Cardiac muscle cell (in vitro differentiated cells and primary cell): ENCODE results near the gene NTMT1. TPM values are rescaled to one million over a fixed set of nuclear protein-coding genes. Genes with fewer than 3 reads are reported as not detected.

Experiments used
- DNase-seq, 2 donors: peaks; one replicate each; pipeline versions ENCODE4 v3.0.0 to v3.0.0-alpha.2; 2010 to 2017; ENCODE audit warnings: low read depth in 1 of 2, low spot score in 1 of 2
- H3K27ac ChIP-seq: fragments of 200-600 bp; sonication (generic); 2 replicates; pipeline ENCODE4 v1.5.1; 2016
- H3K27me3 ChIP-seq: fragments of 200-600 bp; sonication (generic); 2 replicates; pipeline ENCODE4 v1.6.0; 2016; ENCODE audit warnings: control low read depth
- H3K36me3 ChIP-seq: fragments of 200-600 bp; sonication (generic); 2 replicates; pipeline ENCODE4 v1.5.1; 2016; ENCODE audit warnings: control low read depth
- H3K4me1 ChIP-seq: fragments of 200-600 bp; sonication (generic); 2 replicates; pipeline ENCODE4 v1.8.1; 2017; ENCODE audit warnings: low read depth, mild to moderate bottlenecking, mixed run types
- H3K4me3 ChIP-seq: fragments of 200-600 bp; sonication (generic); 2 replicates; pipeline ENCODE4 v1.5.1; 2016; ENCODE audit warnings: mild to moderate bottlenecking
- H3K9me3 ChIP-seq: fragments of 200-600 bp; sonication (generic); 2 replicates; pipeline ENCODE4 v1.5.1; 2017; ENCODE audit warnings: low read depth, mild to moderate bottlenecking, control low read depth
- polyA plus RNA-seq: library from polyadenylated mRNA; unstranded; fragments of >200 nt; fragmentation: Nextera tagmentation; extraction: Ambion mirVana; gene quantifications from 2 replicates; pipeline ENCODE4 v1.2.1, GENCODE V29; 2016
- total RNA-seq: library from RNA; depleted of rRNA; stranded (reverse); fragments of >200 nt; gene quantifications from 2 replicates; pipeline ENCODE4 v1.2.3, GENCODE V29; 2016
- TF ChIP-seq, protein P1 (sequence below): IDR thresholded peaks from 2 replicates; pipeline ENCODE4 v1.5.1; 2012; ENCODE audit warnings: low read depth, mild to moderate bottlenecking, low read length

Gene NTMT1
- total and polyA plus RNA-seq, 2 experiments from 2014 or later: 35.2 to 77.6 TPM

DNA sequence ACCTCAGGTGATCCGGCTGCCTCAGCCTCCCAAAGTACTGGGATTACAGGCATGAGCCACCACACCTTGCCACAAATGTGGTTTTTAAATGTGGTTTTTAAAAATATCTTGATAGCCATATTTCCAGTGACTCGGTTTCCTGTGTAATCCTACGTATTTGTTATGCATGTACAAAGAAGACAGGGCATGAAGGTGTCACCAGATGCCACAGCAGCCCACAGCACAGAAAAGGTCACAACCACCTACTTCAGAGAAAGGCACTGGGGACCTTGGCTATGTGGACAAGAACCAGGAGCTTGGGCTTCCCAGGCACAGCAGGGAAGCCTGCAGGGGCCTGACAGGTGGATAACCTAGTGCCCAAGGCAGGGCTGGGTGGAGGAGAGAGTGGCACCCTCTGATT lies 43.1 kb upstream of the NTMT1 start:
- TF ChIP-seq, protein P1, sequence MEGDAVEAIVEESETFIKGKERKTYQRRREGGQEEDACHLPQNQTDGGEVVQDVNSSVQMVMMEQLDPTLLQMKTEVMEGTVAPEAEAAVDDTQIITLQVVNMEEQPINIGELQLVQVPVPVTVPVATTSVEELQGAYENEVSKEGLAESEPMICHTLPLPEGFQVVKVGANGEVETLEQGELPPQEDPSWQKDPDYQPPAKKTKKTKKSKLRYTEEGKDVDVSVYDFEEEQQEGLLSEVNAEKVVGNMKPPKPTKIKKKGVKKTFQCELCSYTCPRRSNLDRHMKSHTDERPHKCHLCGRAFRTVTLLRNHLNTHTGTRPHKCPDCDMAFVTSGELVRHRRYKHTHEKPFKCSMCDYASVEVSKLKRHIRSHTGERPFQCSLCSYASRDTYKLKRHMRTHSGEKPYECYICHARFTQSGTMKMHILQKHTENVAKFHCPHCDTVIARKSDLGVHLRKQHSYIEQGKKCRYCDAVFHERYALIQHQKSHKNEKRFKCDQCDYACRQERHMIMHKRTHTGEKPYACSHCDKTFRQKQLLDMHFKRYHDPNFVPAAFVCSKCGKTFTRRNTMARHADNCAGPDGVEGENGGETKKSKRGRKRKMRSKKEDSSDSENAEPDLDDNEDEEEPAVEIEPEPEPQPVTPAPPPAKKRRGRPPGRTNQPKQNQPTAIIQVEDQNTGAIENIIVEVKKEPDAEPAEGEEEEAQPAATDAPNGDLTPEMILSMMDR: no peak
- Histone ChIP-seq H3K27ac (no peak overlapping the region), H3K4me3 (no peak overlapping the region), H3K36me3 (no peaks in the 10 kb centered on the region), H3K4me1 (no peaks in the 10 kb centered on the region), H3K9me3 (no peaks in the 10 kb centered on the region), H3K27me3 (no peaks in the 10 kb centered on the region)
- DNase-seq: no peak

DNA sequence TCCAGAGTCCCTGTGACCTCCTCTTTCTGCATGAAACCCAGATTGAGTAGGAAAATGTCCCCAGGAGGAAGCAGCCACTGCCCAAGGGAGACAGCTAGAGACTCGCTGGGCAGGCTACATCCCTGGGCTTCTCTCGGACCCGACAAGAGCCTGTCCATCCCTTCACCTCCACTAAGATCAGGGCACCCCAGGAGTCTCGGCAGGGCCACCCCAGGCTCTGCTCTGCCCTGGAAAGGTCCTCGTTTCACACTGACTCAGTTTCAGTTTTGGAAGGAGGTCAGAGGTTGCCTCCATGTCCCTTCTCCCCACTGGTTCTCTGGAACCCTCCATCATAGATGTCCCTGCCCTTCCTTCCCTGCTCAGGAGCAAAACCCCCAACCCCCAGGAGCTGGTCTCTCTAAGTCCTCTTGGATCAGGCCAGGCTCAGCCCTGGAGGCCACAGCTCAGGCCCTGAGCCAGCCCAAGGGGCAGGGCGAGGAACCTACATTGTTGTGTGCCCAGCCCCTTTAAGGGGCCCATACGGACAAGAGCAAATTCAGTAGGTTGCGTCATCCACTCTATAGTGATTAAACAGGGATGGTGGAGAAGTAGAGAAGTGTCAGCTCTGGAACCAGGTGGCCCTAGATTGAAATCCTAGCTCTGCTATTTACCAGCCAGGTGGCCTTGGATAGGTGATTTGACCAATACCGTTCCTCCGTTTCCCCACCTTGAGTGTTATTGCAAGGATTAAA lies 42.5 kb upstream of the NTMT1 start:
- TF ChIP-seq, protein P1: no peak
- H3K36me3 ChIP-seq: no peaks in the 10 kb centered on the region
- peak in 1 of 2 donors; percentile 66 for DNase-seq
- no peaks in the 10 kb centered on the region for H3K9me3 ChIP-seq
- no peaks in the 10 kb centered on the region for H3K4me1 ChIP-seq
- H3K4me3 ChIP-seq: no peak overlapping the region
- no peaks in the 10 kb centered on the region for H3K27me3 ChIP-seq
- H3K27ac ChIP-seq: no peak overlapping the region

DNA sequence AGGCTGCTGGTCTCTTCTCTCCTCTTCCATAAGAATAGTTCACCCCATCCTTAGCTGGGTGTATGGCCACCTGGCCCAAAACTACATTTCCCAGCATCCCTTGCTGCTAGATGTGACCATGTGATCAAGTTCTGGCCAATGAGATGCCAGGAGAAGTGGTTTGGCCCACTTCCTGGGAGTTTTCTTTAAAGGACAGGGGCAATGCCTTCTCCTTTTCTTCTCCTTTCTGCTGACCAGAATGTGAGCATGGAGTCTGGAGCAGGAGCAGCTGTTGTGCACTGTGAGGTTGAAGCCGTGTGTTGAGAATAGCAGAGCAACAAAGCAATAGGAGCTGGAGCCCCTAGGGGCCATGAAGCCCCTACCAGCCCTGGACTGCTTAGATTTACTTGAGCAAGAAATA lies 41.8 kb upstream of the NTMT1 start:
- no peak overlapping the region for H3K27ac ChIP-seq
- no peaks in the 10 kb centered on the region for H3K9me3 ChIP-seq
- H3K27me3 ChIP-seq: no peaks in the 10 kb centered on the region

DNA sequence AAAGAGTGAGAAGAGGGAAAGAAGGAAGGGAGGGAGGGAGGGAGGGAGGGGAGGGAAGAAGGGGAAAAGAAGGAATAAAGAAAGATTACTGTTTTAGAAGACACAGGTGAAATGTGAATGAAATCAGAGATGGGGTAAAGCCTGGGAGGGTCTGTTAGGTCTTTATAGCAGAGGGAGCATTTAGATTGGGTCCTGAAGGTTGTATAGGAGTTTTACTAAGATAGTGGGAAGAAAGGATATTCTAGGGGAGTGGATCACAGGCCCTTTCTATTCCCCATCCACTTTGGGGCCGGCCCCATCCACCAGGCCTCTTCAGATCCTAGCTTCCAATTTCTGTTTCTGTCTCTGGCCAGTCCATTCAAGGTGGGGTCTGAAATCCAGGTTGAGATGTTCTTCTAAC lies 40.6 kb upstream of the NTMT1 start:
- Histone ChIP-seq H3K27ac (no peak overlapping the region), H3K27me3 (no peaks in the 10 kb centered on the region), H3K4me3 (no peak overlapping the region), H3K36me3 (no peaks in the 10 kb centered on the region), H3K9me3 (no peaks in the 10 kb centered on the region), H3K4me1 (no peaks in the 10 kb centered on the region)
- TF ChIP-seq, protein P1: no peak
- no peak for DNase-seq

More for the DNA sequence above, 41.8 kb upstream of the NTMT1 start:
- Histone ChIP-seq H3K36me3 (no peaks in the 10 kb centered on the region), H3K4me3 (no peak overlapping the region), H3K4me1 (no peaks in the 10 kb centered on the region)
- DNase-seq: peak; percentile 70 to 91
- TF ChIP-seq, protein P1: no peak

DNA sequence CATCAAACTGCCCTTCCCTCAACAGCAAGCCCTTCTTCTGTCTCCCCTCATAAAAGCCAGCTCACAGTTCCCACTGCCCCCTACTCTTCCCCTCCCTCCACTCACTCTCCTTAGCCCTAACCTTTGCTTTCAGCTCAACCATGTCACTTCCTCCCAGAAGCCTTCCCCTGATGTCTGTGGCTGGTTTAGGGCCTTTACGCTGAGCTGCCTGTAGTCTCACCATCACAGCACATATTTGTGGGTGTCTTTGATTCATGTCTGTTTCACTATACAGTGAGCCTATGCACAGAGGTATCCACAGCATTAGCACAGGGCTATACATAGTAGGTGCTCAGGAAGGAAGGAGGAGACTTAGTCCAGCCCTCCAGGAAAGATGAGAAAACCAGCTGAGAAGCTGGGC lies 39.7 kb upstream of the NTMT1 start:
- TF ChIP-seq, protein P1: no peak
- Histone ChIP-seq H3K9me3 (no peaks in the 10 kb centered on the region), H3K27ac (no peak overlapping the region), H3K36me3 (no peaks in the 10 kb centered on the region), H3K27me3 (no peaks in the 10 kb centered on the region), H3K4me1 (no peaks in the 10 kb centered on the region), H3K4me3 (no peak overlapping the region)
- no peak for DNase-seq
